ENCODE results near the gene SULT1C4. TPM values are rescaled to one million over a fixed set of nuclear protein-coding genes. Genes with fewer than 3 reads are reported as not detected.

The SULT1C4 gene
- polyA plus RNA-seq, 1 experiment: 0.05 TPM

DNA sequence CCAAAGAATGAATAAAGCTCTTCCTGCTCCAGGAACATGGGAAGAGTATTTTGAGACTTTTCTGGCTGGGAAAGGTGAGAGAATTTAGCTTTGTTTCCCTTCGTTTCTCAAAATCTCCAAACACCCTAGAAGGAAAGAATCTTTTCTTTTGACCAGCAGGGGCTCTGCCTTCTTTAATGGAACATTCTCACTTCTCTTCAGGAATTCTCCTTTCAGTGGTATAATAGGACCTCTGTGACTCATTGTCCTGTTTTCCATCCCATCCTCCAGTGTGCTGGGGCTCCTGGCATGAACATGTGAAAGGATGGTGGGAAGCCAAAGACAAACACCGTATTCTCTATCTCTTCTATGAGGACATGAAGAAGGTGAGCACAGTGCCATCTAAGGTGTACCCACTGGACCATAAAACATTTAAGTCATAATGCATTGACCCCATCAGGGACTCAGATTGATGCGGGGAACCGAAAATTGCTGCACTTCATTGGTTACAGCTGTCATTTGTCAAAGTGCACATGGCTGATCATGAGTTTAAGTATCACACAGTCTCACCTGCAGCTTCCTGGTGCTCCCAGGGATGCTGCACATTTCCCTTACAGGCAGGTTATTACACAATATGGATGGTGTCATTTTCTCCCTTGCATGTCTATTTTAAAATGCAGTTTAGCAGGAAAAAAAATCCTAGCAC is 5.5 kb downstream of the SULT1C4 start:
- ChIA-PET CTCF (interaction anchor here (0.8 to 1.7 kb wide), 3 partner anchors 13 to 254 kb away, joined by 4 to 8 read pairs (median 5); no protein-coding TSS in a partner anchor), POLR2A (no interaction called here)
- H3K36me3 ChIP-seq (ENCODE audit: control insufficient read depth, insufficient read depth, low read length): no peaks in the 10 kb centered on the region
- TF ChIP-seq, protein P1, sequence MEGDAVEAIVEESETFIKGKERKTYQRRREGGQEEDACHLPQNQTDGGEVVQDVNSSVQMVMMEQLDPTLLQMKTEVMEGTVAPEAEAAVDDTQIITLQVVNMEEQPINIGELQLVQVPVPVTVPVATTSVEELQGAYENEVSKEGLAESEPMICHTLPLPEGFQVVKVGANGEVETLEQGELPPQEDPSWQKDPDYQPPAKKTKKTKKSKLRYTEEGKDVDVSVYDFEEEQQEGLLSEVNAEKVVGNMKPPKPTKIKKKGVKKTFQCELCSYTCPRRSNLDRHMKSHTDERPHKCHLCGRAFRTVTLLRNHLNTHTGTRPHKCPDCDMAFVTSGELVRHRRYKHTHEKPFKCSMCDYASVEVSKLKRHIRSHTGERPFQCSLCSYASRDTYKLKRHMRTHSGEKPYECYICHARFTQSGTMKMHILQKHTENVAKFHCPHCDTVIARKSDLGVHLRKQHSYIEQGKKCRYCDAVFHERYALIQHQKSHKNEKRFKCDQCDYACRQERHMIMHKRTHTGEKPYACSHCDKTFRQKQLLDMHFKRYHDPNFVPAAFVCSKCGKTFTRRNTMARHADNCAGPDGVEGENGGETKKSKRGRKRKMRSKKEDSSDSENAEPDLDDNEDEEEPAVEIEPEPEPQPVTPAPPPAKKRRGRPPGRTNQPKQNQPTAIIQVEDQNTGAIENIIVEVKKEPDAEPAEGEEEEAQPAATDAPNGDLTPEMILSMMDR (IDR thresholded peaks at IDR 0.05; ENCODE audit: insufficient read depth, low read depth, low read length): peak; percentile 11; the same call in 1 of the 2 replicates
- H3K4me3 ChIP-seq (ENCODE audit: low read depth, low read length): no peak overlapping the region
- H3K27me3 ChIP-seq (ENCODE audit: control insufficient read depth, insufficient read depth, low read length): no peaks in the 10 kb centered on the region
- no peak for DNase-seq (ENCODE audit: low read depth)

DNA sequence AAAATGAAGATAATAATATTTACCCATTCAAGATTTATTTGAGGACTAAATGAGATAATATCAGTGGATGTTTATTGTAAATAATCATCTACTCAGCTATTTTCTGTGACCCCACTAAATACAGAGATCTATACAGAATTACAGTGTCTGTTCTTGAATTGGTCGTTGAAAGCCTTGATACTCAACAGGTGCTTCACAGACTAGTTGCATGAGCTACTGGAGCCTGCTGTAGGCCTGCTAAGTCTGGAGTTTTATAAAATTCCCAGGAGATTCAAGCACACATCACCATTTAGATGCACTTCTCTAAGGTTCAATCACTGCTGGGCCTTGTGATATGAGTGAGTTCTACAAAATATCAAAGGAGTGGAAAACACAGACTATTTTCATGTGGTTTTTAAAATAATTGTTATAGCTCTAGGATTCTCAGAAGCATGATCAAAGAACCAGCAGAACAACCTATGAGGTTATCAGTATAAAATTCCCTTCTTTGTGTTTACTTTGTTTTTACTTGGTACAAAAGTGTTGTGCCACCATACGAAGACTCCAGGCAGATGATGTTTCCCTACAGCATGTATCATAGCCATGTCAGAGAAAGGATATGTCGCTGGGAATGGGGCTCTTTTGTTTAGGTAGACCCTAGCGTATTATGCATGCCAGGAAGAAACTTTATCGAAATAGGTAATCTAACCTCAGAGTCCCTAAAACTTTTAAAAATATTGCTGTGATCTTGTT is 7.1 kb downstream of the SULT1C4 start:
- Histone ChIP-seq H3K27me3 (ENCODE audit: control insufficient read depth, insufficient read depth, low read length) (no peaks in the 10 kb centered on the region), H3K36me3 (ENCODE audit: control insufficient read depth, insufficient read depth, low read length) (no peaks in the 10 kb centered on the region), H3K4me3 (ENCODE audit: low read depth, low read length) (no peak overlapping the region)
- TF ChIP-seq, protein P1 (IDR thresholded peaks at IDR 0.05; ENCODE audit: insufficient read depth, low read depth, low read length): no peak
- ChIA-PET POLR2A (no interaction called here), CTCF (interaction anchor here (0.6 to 2.1 kb wide), 4 partner anchors 11 to 252 kb away, joined by 3 to 5 read pairs (median 4); no protein-coding TSS in a partner anchor)
- DNase-seq (ENCODE audit: low read depth): no peak

DNA sequence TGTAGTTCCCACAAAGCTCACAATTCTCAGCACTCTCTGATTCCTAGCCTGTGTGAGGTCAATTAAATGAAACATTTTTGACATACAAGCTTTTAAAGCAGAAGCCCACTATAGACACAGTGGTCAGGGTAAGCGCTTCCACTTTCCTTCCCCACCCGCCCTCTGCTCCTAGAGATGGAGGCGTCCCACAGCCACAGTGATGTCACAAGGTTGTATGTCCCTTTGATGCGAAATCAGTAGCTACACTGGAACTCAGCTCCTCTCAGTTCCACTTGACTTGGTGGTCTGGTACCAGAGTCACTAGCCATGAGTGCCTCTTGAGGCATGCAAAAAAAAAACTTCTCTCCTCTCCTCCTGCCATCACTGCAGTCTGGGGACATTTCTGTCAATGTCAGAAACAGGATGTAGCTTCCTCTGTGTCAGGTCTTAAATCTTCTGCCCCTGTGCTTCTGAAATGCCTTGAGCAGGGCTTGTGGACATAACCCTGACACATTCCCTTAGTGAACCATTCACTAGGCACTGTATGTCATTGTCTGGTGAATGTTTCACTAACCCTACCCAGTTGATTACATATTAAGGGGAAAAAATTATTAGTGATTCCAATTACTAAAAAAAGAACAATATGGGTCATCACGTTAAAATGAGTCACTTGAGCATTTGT is 7.8 kb downstream of the SULT1C4 start:
- ChIA-PET POLR2A (no interaction called here), CTCF (interaction anchor here (0.6 to 2.1 kb wide), 3 partner anchors 12 to 251 kb away, joined by 3 to 5 read pairs (median 5); no protein-coding TSS in a partner anchor)
- Histone ChIP-seq H3K27me3 (ENCODE audit: control insufficient read depth, insufficient read depth, low read length) (no peaks in the 10 kb centered on the region), H3K4me3 (ENCODE audit: low read depth, low read length) (no peak overlapping the region), H3K36me3 (ENCODE audit: control insufficient read depth, insufficient read depth, low read length) (no peaks in the 10 kb centered on the region)
- DNase-seq (ENCODE audit: low read depth): no peak
- TF ChIP-seq, protein P1 (IDR thresholded peaks at IDR 0.05; ENCODE audit: insufficient read depth, low read depth, low read length): no peak

DNA sequence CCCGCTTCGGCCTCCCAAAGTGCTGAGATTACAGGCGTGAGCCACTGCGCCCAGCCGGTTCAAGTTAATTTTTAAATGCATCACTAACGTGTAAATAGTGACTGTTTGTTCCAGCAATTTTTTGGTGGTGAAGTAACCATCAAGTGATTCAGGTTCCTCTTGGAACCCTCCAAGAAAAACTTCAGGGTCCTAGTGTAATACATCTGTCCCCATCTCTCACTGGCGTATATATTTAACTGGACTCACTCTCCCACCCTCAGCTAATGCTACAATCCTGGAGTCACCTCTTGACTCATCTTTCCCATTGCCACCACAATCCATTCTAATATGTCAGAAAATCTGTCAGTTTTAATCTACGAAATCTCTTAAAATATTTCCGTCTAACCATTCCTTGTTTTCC is 10.3 kb downstream of the SULT1C4 start:
- Histone ChIP-seq H3K36me3 (ENCODE audit: control insufficient read depth, insufficient read depth, low read length) (no peaks in the 10 kb centered on the region), H3K27me3 (ENCODE audit: control insufficient read depth, insufficient read depth, low read length) (peaks cover 2% of the 10 kb centered on the region; the same call in 1 of the 2 replicates), H3K4me3 (ENCODE audit: low read depth, low read length) (no peak overlapping the region)
- ChIA-PET POLR2A (no interaction called here), CTCF (interaction anchor here (1.5 kb wide), 1 partner anchor 8 kb away, joined by 4 read pairs; no protein-coding TSS in a partner anchor)
- DNase-seq (ENCODE audit: low read depth): no peak
- TF ChIP-seq, protein P1 (IDR thresholded peaks at IDR 0.05; ENCODE audit: insufficient read depth, low read depth, low read length): no peak

DNA sequence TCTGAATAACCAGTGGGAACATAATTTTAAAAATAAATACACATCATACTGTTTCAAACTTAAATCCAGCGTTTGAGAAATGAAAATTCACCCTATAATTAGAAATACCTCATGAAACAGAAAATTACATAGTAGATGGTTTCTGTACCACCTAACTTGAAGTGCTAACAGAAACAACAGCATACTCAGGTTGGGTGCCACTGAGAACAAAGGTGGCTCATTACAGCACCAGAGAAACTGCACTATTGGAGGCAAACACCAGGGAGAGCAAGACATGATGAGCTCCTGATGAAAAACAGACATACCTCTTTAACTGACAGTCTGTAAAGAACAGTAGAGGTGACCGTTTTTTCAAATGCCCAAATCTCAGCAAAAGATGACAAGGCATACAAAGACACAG is 12.6 kb downstream of the SULT1C4 start:
- TF ChIP-seq, protein P1 (IDR thresholded peaks at IDR 0.05; ENCODE audit: insufficient read depth, low read depth, low read length): no peak
- ChIA-PET POLR2A (interaction anchor here (0.6 kb wide), 1 partner anchor 145 kb away, joined by 3 read pairs; no protein-coding TSS in a partner anchor), CTCF (no interaction called here)
- Histone ChIP-seq H3K4me3 (ENCODE audit: low read depth, low read length) (no peak overlapping the region), H3K36me3 (ENCODE audit: control insufficient read depth, insufficient read depth, low read length) (no peaks in the 10 kb centered on the region), H3K27me3 (ENCODE audit: control insufficient read depth, insufficient read depth, low read length) (peaks cover 2% of the 10 kb centered on the region; the same call in 1 of the 2 replicates)
- no peak for DNase-seq (ENCODE audit: low read depth)
